ENCODE measurements around the gene GNA12.

GNA12 gene

GRCh38 chr7:2814946-2815874 is 28.9 kb downstream of the GNA12 start:
- no peak for DNase-seq

GRCh38 chr7:2814186-2814945 is 29.7 kb downstream of the GNA12 start:
- DNase-seq, result no peak

GRCh38 chr7:2813350-2814185 is 30.5 kb downstream of the GNA12 start:
- no peak for DNase-seq

DNA sequence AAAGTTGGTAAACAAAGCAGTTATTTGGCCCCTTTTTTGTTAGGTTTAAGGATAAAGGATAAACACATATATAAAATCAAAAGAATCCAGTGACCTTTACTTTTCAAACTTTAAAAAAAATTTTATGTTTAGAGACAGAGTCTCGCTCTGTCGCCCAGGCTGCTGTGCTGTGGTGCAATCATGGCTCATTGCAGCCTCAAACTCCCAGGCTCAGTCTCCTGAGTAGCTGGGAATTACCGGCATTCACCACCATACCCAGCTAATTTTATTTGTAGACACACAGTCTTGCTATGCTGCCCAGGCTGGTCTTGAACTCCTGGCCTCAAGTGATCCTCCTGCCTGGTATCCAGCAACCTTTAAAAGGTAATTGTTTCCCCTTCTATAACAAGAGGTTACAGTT is 31.3 kb downstream of the GNA12 start:
- no peak for DNase-seq

DNA sequence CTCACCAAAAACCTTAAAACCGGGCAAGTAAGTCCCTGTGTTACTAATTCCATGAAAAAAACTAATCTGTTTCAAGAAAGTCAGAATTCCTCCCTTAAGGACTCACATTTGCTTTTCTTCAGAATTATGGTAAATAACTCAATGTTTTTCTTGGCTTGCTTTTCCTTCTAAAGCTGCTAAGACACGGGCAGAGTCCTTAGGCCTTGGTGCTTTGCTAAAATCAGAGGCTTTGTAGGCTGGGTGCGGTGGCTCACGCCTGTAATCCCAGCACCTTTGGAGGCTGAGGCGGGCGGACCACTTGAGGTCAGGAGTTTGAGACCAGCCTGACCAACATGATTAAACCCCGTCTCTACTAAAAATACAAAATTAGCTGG is 32.0 kb downstream of the GNA12 start:
- no peak for DNase-seq

GRCh38 chr7:2811476-2812113 is 32.5 kb downstream of the GNA12 start:
- DNase-seq, result no peak

GRCh38 chr7:2810682-2811415 is 33.3 kb downstream of the GNA12 start:
- DNase-seq, result no peak

- no peak for DNase-seq
Observed at GRCh38 chr7:2809903-2810625, 34.0 kb downstream of the GNA12 start.

GRCh38 chr7:2808891-2809665 is 35.0 kb downstream of the GNA12 start:
- no peak for DNase-seq

DNA sequence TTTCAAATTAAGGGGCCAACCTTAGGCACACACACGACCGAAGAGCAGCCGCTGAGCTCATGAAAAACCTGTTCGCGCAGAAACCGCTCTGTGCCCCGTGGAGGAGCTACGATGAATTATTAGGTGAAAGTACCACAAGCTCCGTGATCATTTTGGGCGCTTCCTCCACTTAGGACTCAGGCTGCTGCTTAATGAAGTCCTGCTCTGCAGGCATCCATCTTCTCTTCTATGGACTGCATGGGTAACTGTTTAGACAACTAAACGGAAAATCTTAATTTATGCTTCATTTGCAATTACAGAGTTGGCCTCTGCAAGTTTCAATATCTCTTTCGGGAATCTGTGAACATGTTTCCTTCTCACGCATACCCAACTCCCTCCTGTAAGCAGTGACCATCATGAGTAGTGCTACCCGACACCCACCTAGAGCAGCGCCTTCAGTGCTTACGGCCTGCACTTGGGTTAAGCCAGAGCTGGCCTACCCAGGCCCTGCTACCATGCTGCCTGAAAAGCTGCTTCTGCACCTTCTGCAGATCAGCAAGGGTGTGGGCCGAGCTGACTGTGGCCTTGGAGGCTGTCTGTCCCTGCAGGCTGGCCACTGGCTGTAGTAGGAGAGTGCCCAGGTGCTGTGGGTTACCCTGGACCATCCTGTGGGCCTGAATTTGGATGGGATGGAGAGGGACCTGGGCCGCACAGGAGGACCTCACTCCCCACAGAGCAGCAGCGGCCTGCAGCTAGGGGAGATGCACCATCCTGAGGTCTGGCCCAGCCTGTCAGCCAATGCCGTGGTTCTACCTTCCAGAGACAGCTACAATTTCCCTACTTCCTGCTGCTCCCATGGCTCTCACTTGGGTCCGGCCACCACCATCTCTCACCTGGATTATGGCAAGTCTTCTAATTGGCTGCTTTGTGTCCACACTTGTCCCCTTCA is 36.0 kb downstream of the GNA12 start:
- DNase-seq, result no peak

GRCh38 chr7:2807460-2807844 is 36.7 kb downstream of the GNA12 start:
- no peak for DNase-seq

DNA sequence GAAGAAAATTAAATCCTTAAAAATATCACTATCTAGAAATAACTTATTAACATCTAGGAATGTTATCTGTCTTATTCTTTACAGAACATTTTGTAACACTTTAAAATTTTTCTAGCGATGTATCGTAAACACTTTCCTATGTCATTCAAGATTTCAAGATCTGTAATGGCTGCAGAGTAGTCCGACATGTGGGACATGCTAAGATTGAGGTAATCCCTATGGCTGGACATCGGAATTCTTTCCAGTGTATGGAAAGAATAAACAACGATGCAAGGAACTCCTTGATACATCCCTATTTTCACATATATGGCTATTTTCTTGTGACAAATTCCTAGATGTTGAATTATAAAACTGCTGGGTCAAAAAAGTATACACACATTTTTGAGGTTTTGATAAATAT is 37.5 kb downstream of the GNA12 start:
- DNase-seq, result no peak

DNA sequence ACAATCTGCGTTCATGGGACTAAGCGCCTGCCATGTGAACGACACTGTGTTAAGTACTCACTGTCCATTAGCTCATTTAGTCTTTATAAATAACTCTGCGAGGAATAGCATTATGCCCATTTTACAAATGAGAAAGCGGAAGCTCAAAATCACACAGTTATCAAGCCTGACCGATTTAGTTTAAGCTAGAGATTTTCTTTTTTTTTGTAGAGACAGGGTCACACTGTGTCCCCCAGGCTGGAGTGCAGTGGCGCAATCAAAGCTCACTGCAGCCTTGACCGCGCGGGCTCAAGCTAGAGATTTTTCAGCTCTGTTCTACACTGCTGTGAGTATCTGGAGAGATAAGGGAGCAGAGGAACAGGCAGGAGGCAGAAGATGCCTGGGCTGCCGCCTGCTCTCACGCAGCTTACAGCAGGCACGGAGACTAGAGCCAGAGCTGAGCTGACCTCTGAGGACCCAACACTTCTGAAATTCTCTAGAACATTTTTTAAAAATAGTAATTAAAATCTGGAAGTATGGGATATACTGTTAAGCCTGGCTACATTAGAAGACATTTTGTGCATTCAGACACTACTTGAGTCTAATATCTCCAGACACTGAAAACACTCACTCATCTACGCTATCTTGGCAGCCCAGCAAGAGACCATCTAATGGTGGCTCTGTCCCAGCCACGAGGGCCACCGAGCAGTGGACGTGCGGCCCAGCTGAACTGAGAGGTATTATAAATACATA is 38.7 kb downstream of the GNA12 start:
- DNase-seq, result no peak

DNA sequence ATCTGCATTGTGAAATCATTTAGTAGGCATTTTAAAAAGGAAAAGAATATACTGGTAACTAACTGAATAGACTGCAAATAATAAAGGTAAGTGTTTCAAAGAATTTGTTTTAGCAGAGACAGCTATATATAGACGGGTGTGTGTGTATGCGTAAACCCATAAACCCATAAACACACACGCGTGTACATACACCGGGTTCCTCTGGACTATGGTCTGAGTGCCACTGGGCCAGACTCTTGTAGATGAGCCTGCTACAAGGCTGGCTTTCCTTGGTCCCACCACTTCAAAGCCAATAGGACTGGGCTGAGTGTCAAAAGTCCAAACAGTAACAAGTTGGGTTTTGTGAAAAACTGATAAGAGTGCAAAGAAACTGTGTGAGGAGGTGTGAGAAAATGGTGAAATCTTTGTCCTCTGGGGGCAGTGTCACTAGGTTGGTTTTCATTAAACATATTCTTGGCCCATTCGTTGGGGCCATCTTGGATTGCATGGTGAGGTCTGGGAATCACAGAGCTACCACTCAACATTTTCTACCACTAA is 39.8 kb downstream of the GNA12 start:
- no peak for DNase-seq

DNA sequence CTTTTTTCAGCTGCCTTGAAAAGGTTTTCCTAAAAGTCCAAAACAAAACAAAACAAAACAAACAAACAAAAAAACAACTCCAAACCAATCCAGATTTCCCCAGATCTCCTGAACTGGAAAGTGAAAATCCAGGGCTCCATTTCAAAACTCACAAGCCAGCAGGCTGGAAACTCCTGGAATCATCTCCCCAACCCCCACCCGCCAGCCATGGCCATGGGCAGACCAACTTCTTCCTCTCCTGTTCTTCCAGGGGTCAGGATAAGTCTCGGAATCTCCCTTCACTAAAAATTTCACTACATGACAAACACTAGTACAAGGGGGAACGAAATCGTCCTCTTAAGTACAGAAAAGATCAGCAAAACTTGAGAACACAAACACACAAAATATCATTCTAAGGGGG is 40.4 kb downstream of the GNA12 start:
- DNase-seq, result no peak

GRCh38 chr7:2803342-2803692 is 40.8 kb downstream of the GNA12 start:
- DNase-seq, result no peak

GRCh38 chr7:2802504-2803341 is 41.4 kb downstream of the GNA12 start:
- DNase-seq, result peak; percentile 32

- no peak for DNase-seq
Observed at GRCh38 chr7:2802101-2802500, 42.0 kb downstream of the GNA12 start.
